ENCODE measurements around the gene ABCF1. TPM values are rescaled to one million over a fixed set of nuclear protein-coding genes. Genes with fewer than 3 reads are reported as not detected.

Gene ABCF1
- polyA plus RNA-seq, 3 donors: 7.5 to 19.8 (median 14.6) TPM

GRCh38 chr6:30635834-30636233, 64.6 kb downstream of the ABCF1 start:
- H2AFZ ChIP-seq (ENCODE audit: insufficient read depth, low read depth, low read length, poor library complexity, severe bottlenecking): no peak overlapping the region

GRCh38 chr6:30640481-30640880, 69.2 kb downstream of the ABCF1 start:
- Histone ChIP-seq H3K36me3 (replicated peaks in 1 of 2; ENCODE audit: control insufficient read depth in 1 of 2, insufficient read depth in 2 of 2, low read length in 2 of 2) (peaks cover 4 to 23% of the 10 kb centered on the region in 2 donors), H3K9ac (ENCODE audit: insufficient read depth, low read length, poor library complexity, severe bottlenecking) (no peak overlapping the region), H3K79me2 (ENCODE audit: insufficient read depth, low read length) (no peaks in the 10 kb centered on the region), H3K4me2 (replicated peaks; ENCODE audit: extremely low read depth, low read length, poor library complexity, severe bottlenecking) (no peak overlapping the region), H3K4me3 (replicated peaks in 1 of 3; ENCODE audit: low read depth in 2 of 3, low read length in 3 of 3) (no peak overlapping the region), H3K27ac (ENCODE audit: low read depth in 1 of 2, low read length in 2 of 2) (no peak overlapping the region), H2AFZ (ENCODE audit: insufficient read depth, low read depth, low read length, poor library complexity, severe bottlenecking) (no peak overlapping the region), H3K9me3 (replicated peaks in 1 of 2; ENCODE audit: control insufficient read depth in 1 of 2, insufficient read depth in 1 of 2, low read length in 2 of 2) (no peaks in the 10 kb centered on the region), H3K27me3 (ENCODE audit: control insufficient read depth in 2 of 2, insufficient read depth in 2 of 2, low read length in 2 of 2) (no peaks in the 10 kb centered on the region), H4K20me1 (ENCODE audit: insufficient read depth, low read length) (peaks cover 3% of the 10 kb centered on the region), H3K4me1 (ENCODE audit: control insufficient read depth in 1 of 2, insufficient read depth in 2 of 2, low read length in 2 of 2) (peaks cover 25 to 27% of the 10 kb centered on the region in 2 donors)
- Mint-ChIP-seq H3K36me3 (peaks cover 29 to 32% of the 10 kb centered on the region in 2 donors), H3K4me3 (no peak overlapping the region), H3K27me3 (ENCODE audit: low read depth in 3 of 3) (peaks cover 0 to 1% (median 0%) of the 10 kb centered on the region in 3 donors), H3K4me1 (peaks cover 32% of the 10 kb centered on the region), H3K9me3 (no peaks in the 10 kb centered on the region), H3K27ac (no peak overlapping the region)
- no peak for DNase-seq
- 60% methylated on average over 3 of the region's 10 CpGs for WGBS (ENCODE audit: insufficient coverage)
- intact Hi-C loops (cut with micrococcal nuclease): no loop called here
- TF ChIP-seq, protein P1, sequence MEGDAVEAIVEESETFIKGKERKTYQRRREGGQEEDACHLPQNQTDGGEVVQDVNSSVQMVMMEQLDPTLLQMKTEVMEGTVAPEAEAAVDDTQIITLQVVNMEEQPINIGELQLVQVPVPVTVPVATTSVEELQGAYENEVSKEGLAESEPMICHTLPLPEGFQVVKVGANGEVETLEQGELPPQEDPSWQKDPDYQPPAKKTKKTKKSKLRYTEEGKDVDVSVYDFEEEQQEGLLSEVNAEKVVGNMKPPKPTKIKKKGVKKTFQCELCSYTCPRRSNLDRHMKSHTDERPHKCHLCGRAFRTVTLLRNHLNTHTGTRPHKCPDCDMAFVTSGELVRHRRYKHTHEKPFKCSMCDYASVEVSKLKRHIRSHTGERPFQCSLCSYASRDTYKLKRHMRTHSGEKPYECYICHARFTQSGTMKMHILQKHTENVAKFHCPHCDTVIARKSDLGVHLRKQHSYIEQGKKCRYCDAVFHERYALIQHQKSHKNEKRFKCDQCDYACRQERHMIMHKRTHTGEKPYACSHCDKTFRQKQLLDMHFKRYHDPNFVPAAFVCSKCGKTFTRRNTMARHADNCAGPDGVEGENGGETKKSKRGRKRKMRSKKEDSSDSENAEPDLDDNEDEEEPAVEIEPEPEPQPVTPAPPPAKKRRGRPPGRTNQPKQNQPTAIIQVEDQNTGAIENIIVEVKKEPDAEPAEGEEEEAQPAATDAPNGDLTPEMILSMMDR (IDR thresholded peaks at IDR 0.05): no peak

More at GRCh38 chr6:30635834-30636233, 64.6 kb downstream of the ABCF1 start:
- Histone ChIP-seq H3K79me2 (ENCODE audit: insufficient read depth, low read length) (no peaks in the 10 kb centered on the region), H3K4me2 (replicated peaks; ENCODE audit: extremely low read depth, low read length, poor library complexity, severe bottlenecking) (no peak overlapping the region), H3K9me3 (replicated peaks in 1 of 2; ENCODE audit: control insufficient read depth in 1 of 2, insufficient read depth in 1 of 2, low read length in 2 of 2) (no peaks in the 10 kb centered on the region), H3K27ac (ENCODE audit: low read depth in 1 of 2, low read length in 2 of 2) (no peak overlapping the region), H3K27me3 (ENCODE audit: control insufficient read depth in 2 of 2, insufficient read depth in 2 of 2, low read length in 2 of 2) (no peaks in the 10 kb centered on the region), H3K4me3 (replicated peaks in 1 of 3; ENCODE audit: low read depth in 2 of 3, low read length in 3 of 3) (no peak overlapping the region), H3K36me3 (replicated peaks in 1 of 2; ENCODE audit: control insufficient read depth in 1 of 2, insufficient read depth in 2 of 2, low read length in 2 of 2) (peaks cover 6 to 24% of the 10 kb centered on the region in 2 donors), H4K20me1 (ENCODE audit: insufficient read depth, low read length) (no peaks in the 10 kb centered on the region), H3K4me1 (ENCODE audit: control insufficient read depth in 1 of 2, insufficient read depth in 2 of 2, low read length in 2 of 2) (no peaks in the 10 kb centered on the region), H3K9ac (ENCODE audit: insufficient read depth, low read length, poor library complexity, severe bottlenecking) (no peak overlapping the region)
- TF ChIP-seq, protein P1 (IDR thresholded peaks at IDR 0.05): no peak
- DNase-seq: no peak
- Mint-ChIP-seq H3K4me3 (no peak overlapping the region), H3K9me3 (no peaks in the 10 kb centered on the region), H3K4me1 (peaks cover 5% of the 10 kb centered on the region), H3K27me3 (ENCODE audit: low read depth in 3 of 3) (peaks cover 0 to 2% (median 0%) of the 10 kb centered on the region in 3 donors), H3K27ac (no peak overlapping the region), H3K36me3 (peaks cover 28 to 33% of the 10 kb centered on the region in 2 donors)
- intact Hi-C loops (cut with micrococcal nuclease): no loop called here
- 97% methylated on average over 3 of the region's 3 CpGs for WGBS (ENCODE audit: insufficient coverage)

Measured in CD14-positive monocyte (primary cell).